Thyroid gland (tissue), 4 donors: Measurements from ENCODE around the gene ANKRD11. TPM values are rescaled to one million over a fixed set of nuclear protein-coding genes. Genes with fewer than 3 reads are reported as not detected.

Experiments
- DNase-seq, 2 donors: peaks; one replicate each; pipeline ENCODE4 v3.0.0-alpha.2; 2019
- H3K27ac ChIP-seq, 3 donors: fragments of 200-600 bp; sonication (generic); 1 replicate in 2 of 3; 2 replicates in 1 of 3; pipeline ENCODE4 v1.5.1; 2016 to 2019; ENCODE audit warnings: mild to moderate bottlenecking in 1 of 3, moderate library complexity in 1 of 3
- H3K27me3 ChIP-seq: fragments of 200-600 bp; sonication (generic); one replicate; pipeline ENCODE4 v1.5.1; 2019
- H3K36me3 ChIP-seq, 2 donors: fragments of 200-600 bp; sonication (generic); one replicate each; pipeline ENCODE4 v1.5.1; 2016 to 2019
- H3K4me1 ChIP-seq, 2 donors: fragments of 200-600 bp; sonication (generic); one replicate each; pipeline ENCODE4 v1.5.1; 2017 to 2019
- H3K4me3 ChIP-seq, 3 donors: fragments of 200-600 bp; sonication (generic); replicated peaks in 1 of 3; 1 replicate in 2 of 3; 2 replicates in 1 of 3; pipeline ENCODE4 v1.5.1; 2016; ENCODE audit warnings: mild to moderate bottlenecking in 1 of 3
- H3K9me3 ChIP-seq: fragments of 200-600 bp; sonication (generic); one replicate; pipeline ENCODE4 v1.5.1; 2017
- POLR2A ChIP-seq, 2 donors: fragments of 450-650 bp; IDR thresholded peaks; one replicate each; pipeline ENCODE4 v1.6.1; 2017; ENCODE audit warnings: antibody characterized with exemption in 2 of 2, mild to moderate bottlenecking in 2 of 2, moderate library complexity in 1 of 2
- WGBS, 2 donors: methylation state at CpG; one replicate each; pipeline ENCODE4 v1.1.5; 2017; 5-methylcytosine and 5-hydroxymethylcytosine counted together
- intact Hi-C: fragments of 100-400 bp; cut with DNase I; formaldehyde crosslinking; loops from one replicate; pipeline ENCODE4 v1.15.1; 2023
- total RNA-seq, 4 donors: library from RNA; depleted of rRNA; stranded (reverse); fragments of >200 nt; gene quantifications; one replicate each; pipeline ENCODE4 v1.2.3, GENCODE V29; 2016
- TF ChIP-seq, protein P1 (sequence below), 6 experiments: fragments of 200-600 bp in 3 of 6; fragments of 450-650 bp in 3 of 6; sonication (generic) in 3 of 6; IDR thresholded peaks; one replicate each; pipeline ENCODE4 v1.5.1; 2016 to 2019; ENCODE audit warnings: antibody characterized with exemption in 6 of 6, mild to moderate bottlenecking in 2 of 6, inconsistent platforms in 1 of 6, moderate library complexity in 1 of 6

The ANKRD11 gene
- total RNA-seq, 4 donors from 2014 or later: 62.1 to 90.4 (median 75.0) TPM

DNA sequence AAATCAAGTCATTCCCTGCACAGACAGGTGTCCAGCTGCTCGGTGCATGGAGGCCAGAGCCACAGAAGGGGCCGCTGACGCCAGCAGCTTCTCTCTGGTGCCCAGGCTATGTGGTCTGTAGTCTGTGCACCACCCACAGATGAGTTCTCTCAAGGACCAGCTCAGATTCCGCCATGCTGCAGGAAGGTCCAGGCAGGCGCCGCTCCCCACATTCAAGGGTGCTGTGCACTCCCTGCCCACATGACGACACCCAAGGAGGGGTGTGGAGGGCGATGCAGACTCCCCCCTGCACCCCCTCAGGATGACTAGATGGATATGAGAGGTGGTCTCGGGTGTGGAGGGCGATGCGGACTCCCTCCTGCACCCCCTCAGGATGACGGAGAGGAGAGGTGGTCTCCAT is 119.0 kb downstream of the ANKRD11 start:
- DNase-seq: no peak
- intact Hi-C loops: no loop called here
- H3K9me3 ChIP-seq: no peaks in the 10 kb centered on the region
- H3K36me3 ChIP-seq: no peaks in the 10 kb centered on the region
- peaks cover 31 to 36% of the 10 kb centered on the region in 2 donors for H3K4me1 ChIP-seq
- H3K27ac ChIP-seq: no peak overlapping the region
- TF ChIP-seq, protein P1, sequence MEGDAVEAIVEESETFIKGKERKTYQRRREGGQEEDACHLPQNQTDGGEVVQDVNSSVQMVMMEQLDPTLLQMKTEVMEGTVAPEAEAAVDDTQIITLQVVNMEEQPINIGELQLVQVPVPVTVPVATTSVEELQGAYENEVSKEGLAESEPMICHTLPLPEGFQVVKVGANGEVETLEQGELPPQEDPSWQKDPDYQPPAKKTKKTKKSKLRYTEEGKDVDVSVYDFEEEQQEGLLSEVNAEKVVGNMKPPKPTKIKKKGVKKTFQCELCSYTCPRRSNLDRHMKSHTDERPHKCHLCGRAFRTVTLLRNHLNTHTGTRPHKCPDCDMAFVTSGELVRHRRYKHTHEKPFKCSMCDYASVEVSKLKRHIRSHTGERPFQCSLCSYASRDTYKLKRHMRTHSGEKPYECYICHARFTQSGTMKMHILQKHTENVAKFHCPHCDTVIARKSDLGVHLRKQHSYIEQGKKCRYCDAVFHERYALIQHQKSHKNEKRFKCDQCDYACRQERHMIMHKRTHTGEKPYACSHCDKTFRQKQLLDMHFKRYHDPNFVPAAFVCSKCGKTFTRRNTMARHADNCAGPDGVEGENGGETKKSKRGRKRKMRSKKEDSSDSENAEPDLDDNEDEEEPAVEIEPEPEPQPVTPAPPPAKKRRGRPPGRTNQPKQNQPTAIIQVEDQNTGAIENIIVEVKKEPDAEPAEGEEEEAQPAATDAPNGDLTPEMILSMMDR (IDR thresholded peaks at IDR 0.05): no peak
- no peak for TF ChIP-seq POLR2A (IDR thresholded peaks at IDR 0.05)
- 95 to 100% methylated on average over 8 to 10 of the region's 12 CpGs for WGBS, 2 donors
- H3K4me3 ChIP-seq: no peak overlapping the region
- H3K27me3 ChIP-seq: no peaks in the 10 kb centered on the region

DNA sequence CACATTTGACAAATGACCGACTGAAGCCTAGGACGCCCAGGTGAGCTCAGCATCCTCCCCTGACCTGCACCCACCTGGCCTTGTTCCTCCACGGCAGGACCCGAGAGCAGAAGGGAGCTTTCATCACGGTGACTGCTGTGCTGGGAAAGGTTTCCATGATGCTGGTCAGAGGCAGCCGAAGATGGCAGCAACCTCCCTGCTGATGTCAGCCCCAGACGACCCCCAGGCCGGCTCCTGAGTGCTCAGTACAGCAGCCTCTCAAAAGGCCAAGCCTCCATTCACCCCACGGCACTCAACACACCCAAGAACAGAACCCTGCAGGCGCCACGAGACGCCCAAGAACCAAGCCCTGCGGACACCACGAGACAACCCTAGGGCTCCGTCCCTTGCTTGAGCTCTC is 119.8 kb downstream of the ANKRD11 start:
- Histone ChIP-seq H3K36me3 (no peaks in the 10 kb centered on the region), H3K9me3 (no peaks in the 10 kb centered on the region), H3K27ac (no peak overlapping the region), H3K4me1 (peaks cover 31 to 36% of the 10 kb centered on the region in 2 donors), H3K27me3 (no peaks in the 10 kb centered on the region), H3K4me3 (no peak overlapping the region)
- 80 to 92% methylated on average over 4 to 10 of the region's 15 CpGs for WGBS, 2 donors
- intact Hi-C loops: no loop called here
- TF ChIP-seq, protein P1 (IDR thresholded peaks at IDR 0.05): no peak
- no peak for TF ChIP-seq POLR2A (IDR thresholded peaks at IDR 0.05)
- no peak for DNase-seq

DNA sequence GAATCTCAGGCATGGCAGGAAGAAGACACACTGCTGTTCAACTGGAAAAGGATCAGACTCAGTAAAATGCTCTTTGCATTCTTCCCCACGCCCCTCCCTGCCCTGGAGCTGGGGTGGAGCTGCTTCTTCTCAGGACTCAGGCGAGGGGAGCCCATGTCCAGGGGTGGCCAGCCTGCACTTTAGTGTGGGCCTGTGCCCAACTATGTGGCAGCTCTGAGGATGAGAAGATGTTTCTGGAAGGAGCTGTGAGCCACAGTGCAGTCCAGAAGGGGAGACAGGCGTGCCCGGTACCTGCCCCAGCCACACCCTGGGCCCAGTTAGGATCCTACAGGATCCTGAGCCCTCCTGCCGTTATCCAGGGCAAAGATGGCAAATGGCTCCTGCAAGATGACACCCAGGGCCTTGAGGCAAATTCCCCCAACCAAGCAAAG is 120.3 kb downstream of the ANKRD11 start:
- H3K9me3 ChIP-seq: no peaks in the 10 kb centered on the region
- DNase-seq: no peak
- H3K36me3 ChIP-seq: no peaks in the 10 kb centered on the region
- no peak overlapping the region for H3K27ac ChIP-seq
- no peak overlapping the region for H3K4me3 ChIP-seq
- 79 to 90% methylated on average over 2 to 5 of the region's 5 CpGs for WGBS, 2 donors
- H3K27me3 ChIP-seq: no peaks in the 10 kb centered on the region
- H3K4me1 ChIP-seq: peaks cover 34 to 41% of the 10 kb centered on the region in 2 donors
- intact Hi-C loops: no loop called here
- TF ChIP-seq POLR2A (IDR thresholded peaks at IDR 0.05): no peak
- TF ChIP-seq, protein P1 (IDR thresholded peaks at IDR 0.05): no peak

DNA sequence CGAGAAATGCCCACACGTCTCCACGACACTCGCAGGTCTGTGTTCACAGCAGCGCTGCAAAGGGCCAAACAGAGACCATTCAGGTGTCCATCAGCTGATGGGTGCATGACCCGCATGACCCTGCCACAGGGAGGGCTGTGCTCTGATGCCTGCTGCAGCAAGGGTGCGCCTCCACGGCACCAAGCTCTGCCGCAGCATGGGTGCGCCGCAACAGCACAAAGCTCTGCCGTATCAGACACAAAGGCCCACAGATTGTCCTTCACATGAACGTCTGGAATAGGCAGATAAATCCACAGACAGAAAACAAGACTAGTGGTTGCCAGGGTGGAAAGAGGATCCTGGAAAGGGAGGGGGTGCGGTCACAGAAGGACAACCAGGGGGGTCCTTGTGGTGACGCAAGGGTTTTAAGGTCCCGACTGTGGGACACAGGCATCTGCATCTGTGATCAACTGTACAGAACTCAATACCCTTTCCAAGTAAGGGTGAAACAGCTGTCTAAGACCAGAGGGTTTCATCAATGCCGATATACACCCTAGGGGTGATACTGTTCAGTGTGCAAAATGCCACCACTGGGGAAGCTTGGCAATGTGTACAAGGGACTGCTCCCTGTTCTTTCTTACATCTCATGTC is 121.0 kb downstream of the ANKRD11 start:
- no peak for TF ChIP-seq POLR2A (IDR thresholded peaks at IDR 0.05)
- TF ChIP-seq, protein P1 (IDR thresholded peaks at IDR 0.05): no peak
- Histone ChIP-seq H3K27ac (no peak overlapping the region), H3K4me1 (peaks cover 41 to 45% of the 10 kb centered on the region in 2 donors), H3K9me3 (no peaks in the 10 kb centered on the region), H3K27me3 (no peaks in the 10 kb centered on the region), H3K36me3 (no peaks in the 10 kb centered on the region), H3K4me3 (no peak overlapping the region)
- intact Hi-C loops: no loop called here
- WGBS, 2 donors: 91 to 92% methylated on average over 17 of the region's 17 CpGs
- DNase-seq: no peak

DNA sequence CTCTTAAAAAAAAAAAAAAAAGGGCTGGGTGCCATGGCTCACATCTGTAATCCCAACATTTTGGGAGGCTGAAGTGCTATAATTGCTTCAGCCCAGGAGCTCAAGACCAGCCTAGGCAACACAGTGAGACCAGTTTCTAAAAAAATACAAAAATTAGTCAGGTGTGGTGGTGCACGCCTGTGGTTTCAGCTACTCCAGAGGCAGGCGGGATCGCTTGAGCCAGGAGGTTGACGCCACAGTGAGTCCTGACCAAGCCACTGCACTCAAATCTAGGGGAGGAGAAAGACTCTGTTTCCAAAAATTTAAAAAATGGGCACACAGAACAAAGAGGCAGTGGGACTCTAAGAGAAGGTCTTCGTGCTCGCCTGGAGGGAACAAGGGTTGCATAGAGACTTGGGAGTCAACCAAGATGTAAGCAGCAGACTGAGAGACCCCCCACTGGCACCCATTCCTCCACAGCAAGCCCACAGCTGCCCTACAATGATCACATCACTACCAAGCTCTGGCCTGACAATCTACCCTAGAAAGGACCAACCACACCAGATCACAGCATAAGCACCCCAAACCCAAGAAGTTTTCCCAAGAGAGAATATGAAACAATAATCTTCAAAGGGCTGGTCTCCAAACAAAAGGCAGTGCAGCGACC is 121.6 kb downstream of the ANKRD11 start:
- Histone ChIP-seq H3K36me3 (no peaks in the 10 kb centered on the region), H3K4me1 (peaks cover 48 to 49% of the 10 kb centered on the region in 2 donors), H3K4me3 (no peak overlapping the region), H3K27me3 (no peaks in the 10 kb centered on the region), H3K9me3 (no peaks in the 10 kb centered on the region), H3K27ac (no peak overlapping the region)
- intact Hi-C loops: no loop called here
- DNase-seq: peak; percentile 55 to 73
- WGBS, 2 donors: 68 to 73% methylated on average over 7 of the region's 7 CpGs
- TF ChIP-seq POLR2A (IDR thresholded peaks at IDR 0.05): no peak
- TF ChIP-seq, protein P1 (IDR thresholded peaks at IDR 0.05): no peak
